Fibroblast of pulmonary artery (primary cell): ENCODE measurements around the gene KLRC3.
"Not testable (repeated sequence)": the region's sequence is repeated elsewhere in the genome, so short reads cannot be mapped to it uniquely, and the experiment has no call there.

Experiments used
- DNase-seq: peaks from one replicate; pipeline ENCODE4 v3.0.0-alpha.2; 2010; ENCODE audit warnings: low read depth
- H3K4me3 ChIP-seq: replicated peaks from 2 replicates; pipeline ENCODE4 v1.5.1; 2011; ENCODE audit warnings: low read depth, mild to moderate bottlenecking, control low read depth, low read length, moderate library complexity
- CTCF ChIP-seq: IDR thresholded peaks from 2 replicates; pipeline ENCODE4 v1.5.1; 2011; ENCODE audit warnings: mild to moderate bottlenecking, control low read depth, low read length, inconsistent platforms; ENCODE audit errors: missing control alignments

Gene KLRC3

DNA sequence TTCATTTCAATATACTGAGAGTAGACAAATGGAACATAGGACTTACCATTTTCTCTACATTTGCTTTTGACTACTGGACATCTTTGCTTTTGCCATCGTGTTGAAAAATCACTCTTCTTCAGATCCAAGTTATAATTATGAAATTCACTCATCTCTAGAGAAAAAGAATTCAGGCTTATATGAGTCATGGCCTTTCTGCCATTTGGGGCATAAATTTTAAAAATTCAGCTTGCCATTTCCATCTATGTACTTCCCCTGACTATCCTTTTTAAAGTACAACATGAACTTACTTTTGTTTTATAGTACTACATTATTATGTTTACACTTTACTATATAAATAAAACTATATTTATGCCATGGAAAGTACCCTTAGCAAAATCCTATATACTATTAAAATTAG lies 33.5 kb downstream of the KLRC3 start:
- DNase-seq = no peak
- H3K4me3 ChIP-seq = no peak overlapping the region
- no peak for TF ChIP-seq CTCF

DNA sequence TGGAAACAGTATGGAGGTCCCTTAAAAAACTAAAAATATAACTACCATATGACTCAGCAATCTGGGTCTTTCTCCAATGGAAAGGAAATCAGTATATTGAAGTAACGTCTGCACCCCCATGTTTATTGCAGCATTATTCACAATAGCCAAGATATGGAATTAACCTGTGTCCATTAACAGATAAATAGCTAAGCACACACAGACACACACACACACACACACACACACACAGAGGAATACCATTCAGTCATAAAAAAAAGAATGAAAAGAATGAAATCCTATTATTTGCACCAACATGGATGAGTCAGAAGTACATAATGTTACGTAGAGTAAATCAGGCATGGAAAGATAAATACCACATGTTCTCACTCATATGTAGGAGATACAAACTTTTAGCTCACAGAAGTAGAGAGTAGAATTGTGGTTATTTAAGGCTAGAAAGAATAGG lies 35.2 kb downstream of the KLRC3 start:
- no peak overlapping the region for H3K4me3 ChIP-seq
- TF ChIP-seq CTCF = no peak
- DNase-seq = peak; percentile 82

DNA sequence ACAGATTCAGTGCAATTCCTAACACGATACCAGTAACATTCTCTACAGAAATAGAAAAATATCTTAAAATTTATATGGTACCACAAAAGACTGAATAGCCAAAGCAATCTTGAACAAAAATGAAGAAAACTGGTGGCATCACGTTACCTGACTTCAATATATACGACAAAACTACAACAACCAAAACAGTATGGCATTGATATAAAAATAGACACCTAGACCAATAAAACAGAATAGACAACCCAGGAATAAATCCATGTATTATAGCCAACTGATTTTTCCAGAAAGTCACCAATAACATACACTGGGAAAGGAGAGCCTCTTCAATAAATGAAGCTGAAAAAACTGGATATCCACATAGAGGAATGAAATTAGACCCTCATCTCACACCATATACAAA lies 36.2 kb downstream of the KLRC3 start:
- DNase-seq = no peak
- no peak for TF ChIP-seq CTCF
- no peak overlapping the region for H3K4me3 ChIP-seq

GRCh38 chr12:10381928-10382628 lies 38.3 kb downstream of the KLRC3 start:
- no peak overlapping the region for H3K4me3 ChIP-seq
- no peak for TF ChIP-seq CTCF
- no peak for DNase-seq

- DNase-seq, H3K4me3 ChIP-seq: not testable (repeated sequence)
These were observed 41.7 kb downstream of the KLRC3 start for GRCh38 chr12:10378737-10379136.

DNA sequence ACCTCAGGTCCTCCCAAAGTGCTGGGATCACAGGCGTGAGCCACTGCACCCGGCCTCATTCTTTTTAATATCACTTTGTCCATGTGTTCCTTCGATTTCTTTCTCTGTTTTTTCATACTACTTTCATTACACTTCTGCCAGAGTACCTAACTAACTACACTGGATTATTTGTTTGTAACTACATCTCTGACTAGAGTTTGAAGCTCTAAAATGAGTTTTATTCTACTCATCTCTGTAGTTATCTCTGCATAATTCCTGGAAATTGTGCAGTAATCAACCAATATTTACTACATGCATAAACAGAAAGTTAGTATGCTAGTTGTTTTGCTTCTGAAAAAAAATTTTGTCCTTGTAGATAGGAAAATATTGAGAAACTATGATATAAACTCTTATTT lies 45.8 kb downstream of the KLRC3 start:
- no peak for DNase-seq
- TF ChIP-seq CTCF = no peak
- H3K4me3 ChIP-seq = no peak overlapping the region

GRCh38 chr12:10372559-10372958 lies 47.8 kb downstream of the KLRC3 start:
- no peak overlapping the region for H3K4me3 ChIP-seq
- TF ChIP-seq CTCF = no peak
- no peak for DNase-seq

GRCh38 chr12:10371893-10372535 lies 48.4 kb downstream of the KLRC3 start:
- H3K4me3 ChIP-seq = not testable (repeated sequence)

More at GRCh38 chr12:10371893-10372535, 48.4 kb downstream of the KLRC3 start:
- DNase-seq = not testable (repeated sequence)
